A549 (cell line): Measurements from ENCODE around the gene SUPT4H1. TPM values are rescaled to one million over a fixed set of nuclear protein-coding genes. Genes with fewer than 3 reads are reported as not detected.

Experiments used
- ATAC-seq, 2 experiments: fragments of 200-7000 bp in 1 of 2; fragments of >200 bp in 1 of 2; cut with Nextera tagmentation in 1 of 2; cut with Tn5 transposase in 1 of 2; 3 replicates each; pipeline versions ENCODE4 v1.8.0 to v1.9.1; 2018 to 2020; ENCODE audit warnings: mild to moderate bottlenecking in 1 of 2, moderate library complexity in 1 of 2
- CTCF ChIA-PET: fragments of 300-600 bp; sonication (Branson Sonifier 250); formaldehyde crosslinking; extraction: SDS; loops from one replicate; lab custom pipeline; 2021; ENCODE audit warnings: antibody characterized with exemption, inconsistent platforms; lab: Yijun Ruan, JAX
- POLR2A ChIA-PET: fragments of 350-600 bp; formaldehyde crosslinking; extraction: SDS; loops from one replicate; lab custom pipeline; 2021; ENCODE audit warnings: antibody characterized with exemption, inconsistent platforms; lab: Yijun Ruan, JAX
- DNase-seq, 2 experiments: peaks; one replicate each; pipeline versions ENCODE4 v3.0.0 to v3.0.0-alpha.2; 2011 to 2016; ENCODE audit warnings: low read depth in 1 of 2, low spot score in 1 of 2
- FAIRE-seq: peaks from 2 replicates; lab custom pipeline; 2011; peaks lifted over from hg19 to GRCh38; lab: Jason Lieb, UNC
- H3K27ac ChIP-seq, 2 experiments: fragments of >200 bp; sonication (Bioruptor Twin); formaldehyde crosslinking; 3 replicates each; pipeline ENCODE4 v1.5.1; 2016 to 2017
- H3K4me1 ChIP-seq: fragments of >200 bp; sonication (Bioruptor Twin); formaldehyde crosslinking; 3 replicates; pipeline ENCODE4 v1.6.1; 2016
- H3K4me2 ChIP-seq: fragments of >200 bp; sonication (Bioruptor Twin); formaldehyde crosslinking; 3 replicates; pipeline ENCODE4 v1.6.1; 2016
- H3K4me3 ChIP-seq: fragments of >200 bp; sonication (Bioruptor Twin); formaldehyde crosslinking; 3 replicates; pipeline ENCODE4 v1.5.1; 2016
- H3K9me3 ChIP-seq: fragments of >200 bp; sonication (Bioruptor Twin); formaldehyde crosslinking; 3 replicates; pipeline ENCODE4 v1.6.1; 2016
- CBX2 ChIP-seq: fragments of 200-600 bp; sonication (generic); IDR thresholded peaks from 2 replicates; pipeline ENCODE4 v1.6.1; 2016; ENCODE audit warnings: low read depth, mild to moderate bottlenecking, borderline replicate concordance
- FOSB ChIP-seq: fragments of 250-450 bp; sonication (Bioruptor Pico); IDR thresholded peaks from 2 replicates; pipeline ENCODE4 v1.5.0; 2020; ENCODE audit warnings: mild to moderate bottlenecking, moderate library complexity
- HES2 ChIP-seq: fragments of >200 bp; sonication (Bioruptor Twin); formaldehyde crosslinking; IDR thresholded peaks from 2 replicates; pipeline ENCODE4 v1.6.1; 2016
- HOXA7 ChIP-seq: fragments of 250-450 bp; sonication (Bioruptor Pico); IDR thresholded peaks from 2 replicates; pipeline ENCODE4 v1.5.0; 2020; ENCODE audit warnings: mild to moderate bottlenecking, moderate library complexity
- HOXB13 ChIP-seq: fragments of 250-450 bp; sonication (Bioruptor Pico); IDR thresholded peaks from 2 replicates; pipeline ENCODE4 v1.5.0; 2020; ENCODE audit warnings: low read depth, mild to moderate bottlenecking, moderate library complexity
- HOXB5 ChIP-seq: fragments of 250-450 bp; sonication (Bioruptor Pico); IDR thresholded peaks from 2 replicates; pipeline ENCODE4 v1.5.0; 2020; ENCODE audit warnings: mild to moderate bottlenecking, moderate library complexity
- JUN ChIP-seq, 2 experiments: fragments of >200 bp; sonication (Bioruptor Twin); formaldehyde crosslinking; IDR thresholded peaks; 2 replicates in 1 of 2; 3 replicates in 1 of 2; pipeline ENCODE4 v1.6.1; 2016 to 2017
- KDM1A ChIP-seq: fragments of 200-600 bp; sonication (generic); IDR thresholded peaks from 2 replicates; pipeline ENCODE4 v1.6.1; 2016; ENCODE audit warnings: low read depth, mild to moderate bottlenecking
- MAZ ChIP-seq: fragments of 150-350 bp; IDR thresholded peaks from 2 replicates; pipeline ENCODE4 v1.6.1; 2014; ENCODE audit warnings: antibody characterized with exemption, low read depth, low read length, borderline replicate concordance
- MYC ChIP-seq: IDR thresholded peaks from 2 replicates; pipeline ENCODE4 v1.6.1; 2012; ENCODE audit warnings: mild to moderate bottlenecking, inconsistent platforms, low read length, improper control_type of control experiment, borderline replicate concordance
- POLR2A ChIP-seq: IDR thresholded peaks from 2 replicates; pipeline ENCODE4 v1.6.1; 2012; ENCODE audit warnings: mild to moderate bottlenecking, low read length
- RCOR1 ChIP-seq: fragments of 150-350 bp; IDR thresholded peaks from 2 replicates; pipeline ENCODE4 v1.6.1; 2014; ENCODE audit warnings: antibody characterized with exemption, low read length, low read depth
- RNF2 ChIP-seq: fragments of 200-600 bp; sonication (generic); IDR thresholded peaks from 2 replicates; pipeline ENCODE4 v1.6.1; 2016; ENCODE audit warnings: low read depth, mild to moderate bottlenecking, antibody characterized with exemption, moderate library complexity, borderline replicate concordance
- SREBF2 ChIP-seq: fragments of 450-650 bp; IDR thresholded peaks from 2 replicates; pipeline ENCODE4 v1.6.1; 2014; ENCODE audit warnings: mild to moderate bottlenecking, moderate library complexity
- TFCP2L1 ChIP-seq: fragments of 250-450 bp; sonication (Bioruptor Pico); IDR thresholded peaks from 2 replicates; pipeline ENCODE4 v1.5.0; 2021; ENCODE audit warnings: mild to moderate bottlenecking
- ZFP36 ChIP-seq: fragments of 450-650 bp; IDR thresholded peaks from 2 replicates; pipeline ENCODE4 v1.6.1; 2014; ENCODE audit warnings: borderline replicate concordance; ENCODE audit not compliant: partially characterized antibody
- WGBS: methylation state at CpG from one replicate; pipeline ENCODE4 v1.1.6; 2017; ENCODE audit errors: missing lambda C conversion rate; 5-methylcytosine and 5-hydroxymethylcytosine counted together
- polyA plus RNA-seq, 4 experiments: library from polyadenylated mRNA; depleted of rRNA in 3 of 4; stranded (reverse); fragments of >200 nt; fragmentation: RNase III in 1 of 4; extraction: RNeasy Plus Mini Kit Qiagen cat#74134 plus additional on column Dnase treatment in 1 of 4; gene quantifications; 2 replicates in 3 of 4; 3 replicates in 1 of 4; pipeline ENCODE4 v1.2.3, GENCODE V29; 2011 to 2017
- TF ChIP-seq, protein P1 (sequence below): fragments of 200-600 bp; sonication (generic); IDR thresholded peaks from 2 replicates; pipeline ENCODE4 v1.6.1; 2016; ENCODE audit warnings: antibody characterized with exemption, mild to moderate bottlenecking, moderate library complexity
- TF ChIP-seq, protein P2 (sequence below): fragments of 250-450 bp; sonication (Bioruptor Pico); IDR thresholded peaks from 2 replicates; pipeline ENCODE4 v1.5.0; 2020; ENCODE audit warnings: low read depth, mild to moderate bottlenecking, moderate library complexity

SUPT4H1 gene
- polyA plus RNA-seq, 2 of the 4 experiments (the other 2 are of a cell fraction), result 123 to 241 TPM

GRCh38 chr17:58333736-58334207 lies 18.2 kb downstream of the SUPT4H1 start (continued):
- TF ChIP-seq, protein P1, sequence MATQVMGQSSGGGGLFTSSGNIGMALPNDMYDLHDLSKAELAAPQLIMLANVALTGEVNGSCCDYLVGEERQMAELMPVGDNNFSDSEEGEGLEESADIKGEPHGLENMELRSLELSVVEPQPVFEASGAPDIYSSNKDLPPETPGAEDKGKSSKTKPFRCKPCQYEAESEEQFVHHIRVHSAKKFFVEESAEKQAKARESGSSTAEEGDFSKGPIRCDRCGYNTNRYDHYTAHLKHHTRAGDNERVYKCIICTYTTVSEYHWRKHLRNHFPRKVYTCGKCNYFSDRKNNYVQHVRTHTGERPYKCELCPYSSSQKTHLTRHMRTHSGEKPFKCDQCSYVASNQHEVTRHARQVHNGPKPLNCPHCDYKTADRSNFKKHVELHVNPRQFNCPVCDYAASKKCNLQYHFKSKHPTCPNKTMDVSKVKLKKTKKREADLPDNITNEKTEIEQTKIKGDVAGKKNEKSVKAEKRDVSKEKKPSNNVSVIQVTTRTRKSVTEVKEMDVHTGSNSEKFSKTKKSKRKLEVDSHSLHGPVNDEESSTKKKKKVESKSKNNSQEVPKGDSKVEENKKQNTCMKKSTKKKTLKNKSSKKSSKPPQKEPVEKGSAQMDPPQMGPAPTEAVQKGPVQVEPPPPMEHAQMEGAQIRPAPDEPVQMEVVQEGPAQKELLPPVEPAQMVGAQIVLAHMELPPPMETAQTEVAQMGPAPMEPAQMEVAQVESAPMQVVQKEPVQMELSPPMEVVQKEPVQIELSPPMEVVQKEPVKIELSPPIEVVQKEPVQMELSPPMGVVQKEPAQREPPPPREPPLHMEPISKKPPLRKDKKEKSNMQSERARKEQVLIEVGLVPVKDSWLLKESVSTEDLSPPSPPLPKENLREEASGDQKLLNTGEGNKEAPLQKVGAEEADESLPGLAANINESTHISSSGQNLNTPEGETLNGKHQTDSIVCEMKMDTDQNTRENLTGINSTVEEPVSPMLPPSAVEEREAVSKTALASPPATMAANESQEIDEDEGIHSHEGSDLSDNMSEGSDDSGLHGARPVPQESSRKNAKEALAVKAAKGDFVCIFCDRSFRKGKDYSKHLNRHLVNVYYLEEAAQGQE, result no peak
- TF ChIP-seq ZFP36, result no peak
- no peak for TF ChIP-seq TFCP2L1
- no peak for TF ChIP-seq MYC
- no peak for TF ChIP-seq MAZ
- no peak for TF ChIP-seq JUN (IDR thresholded peaks at IDR 0.05)
- TF ChIP-seq HOXA7 (CRISPR knock-in tag), result no peak
- no peak for TF ChIP-seq FOSB
- no peak for TF ChIP-seq RNF2
- TF ChIP-seq HOXB5, result no peak
- TF ChIP-seq, protein P2, sequence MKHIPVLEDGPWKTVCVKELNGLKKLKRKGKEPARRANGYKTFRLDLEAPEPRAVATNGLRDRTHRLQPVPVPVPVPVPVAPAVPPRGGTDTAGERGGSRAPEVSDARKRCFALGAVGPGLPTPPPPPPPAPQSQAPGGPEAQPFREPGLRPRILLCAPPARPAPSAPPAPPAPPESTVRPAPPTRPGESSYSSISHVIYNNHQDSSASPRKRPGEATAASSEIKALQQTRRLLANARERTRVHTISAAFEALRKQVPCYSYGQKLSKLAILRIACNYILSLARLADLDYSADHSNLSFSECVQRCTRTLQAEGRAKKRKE, result no peak

- FAIRE-seq (no peak), ATAC-seq (no peak), DNase-seq (no peak)
- ChIA-PET POLR2A (no interaction called here), CTCF (interaction anchor here (0.6 to 2.8 kb wide), 9 partner anchors 9 to 239 kb away, joined by 3 to 11 read pairs (median 4); partner anchors contain the start of gene RNF43)
- TF ChIP-seq HOXB13 (CRISPR knock-in tag) (no peak), RNF2 (no peak), SREBF2 (no peak), KDM1A (no peak), ZFP36 (no peak), POLR2A (no peak), HES2 (no peak), RCOR1 (no peak), CBX2 (no peak)
- Histone ChIP-seq H3K4me1 (0 out of 3 replicates have a peak, but pooled peaks cover 2% of the 10 kb centered on the region), H3K4me3 (no peak overlapping the region), H3K9me3 (no peaks in the 10 kb centered on the region), H3K27ac (no peak overlapping the region), H3K4me2 (no peak overlapping the region)
- 83% methylated on average over 21 of the region's 21 CpGs for WGBS
Observed at GRCh38 chr17:58332778-58333735, 18.9 kb downstream of the SUPT4H1 start.
